ENCODE results near the gene MCTP1. TPM values are rescaled to one million over a fixed set of nuclear protein-coding genes. Genes with fewer than 3 reads are reported as not detected.

MCTP1 gene
- total RNA-seq, 1 experiment from 2014 or later: 5.6 TPM

DNA sequence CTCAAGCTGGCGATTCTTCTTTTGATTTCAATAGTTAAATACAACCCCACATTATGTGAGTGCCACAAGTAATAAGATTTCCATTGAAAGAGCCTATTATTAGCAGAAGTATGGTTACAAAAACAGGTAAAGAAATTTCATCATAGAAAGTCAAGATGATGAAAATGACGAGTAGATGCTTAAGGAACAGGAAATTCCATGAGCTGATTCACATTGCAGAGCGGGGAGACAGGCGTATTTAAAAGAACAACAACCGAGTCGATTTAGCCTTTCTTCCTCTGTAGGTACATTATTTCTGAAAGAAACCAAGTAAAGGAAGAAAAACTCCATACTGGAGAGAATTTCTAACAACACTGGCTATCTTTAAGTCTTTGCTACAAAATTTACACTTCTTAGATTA lies 356.0 kb downstream of the MCTP1 start (continued):
- no peak for TF ChIP-seq MAX (CRISPR knock-in tag; IDR thresholded peaks at IDR 0.05)

GRCh38 chr5:94920570-94920969 lies 364.3 kb downstream of the MCTP1 start:
- H3K36me3 Mint-ChIP-seq: no peaks in the 10 kb centered on the region
- ATAC-seq (no peak), DNase-seq (ENCODE audit: low spot score) (no peak)
- H3K27ac Mint-ChIP-seq: no peak overlapping the region
- peaks cover 9% of the 10 kb centered on the region for H3K4me1 Mint-ChIP-seq
- TF ChIP-seq ETV6 (CRISPR knock-in tag; IDR thresholded peaks at IDR 0.05) (no peak), JAZF1 (CRISPR knock-in tag; IDR thresholded peaks at IDR 0.05) (no peak), HMGXB4 (CRISPR knock-in tag; IDR thresholded peaks at IDR 0.05) (no peak), MYBL2 (CRISPR knock-in tag; IDR thresholded peaks at IDR 0.05) (no peak), JUN (CRISPR knock-in tag; IDR thresholded peaks at IDR 0.05) (no peak), NFYB (CRISPR knock-in tag; conservative IDR thresholded peaks at IDR 0.05; ENCODE audit: low read depth) (no peak), NFE2L1 (CRISPR knock-in tag; IDR thresholded peaks at IDR 0.05) (no peak), CREB1 (CRISPR knock-in tag; IDR thresholded peaks at IDR 0.05) (no peak), SMAD4 (CRISPR knock-in tag; IDR thresholded peaks at IDR 0.05) (no peak), USF2 (CRISPR knock-in tag; IDR thresholded peaks at IDR 0.05) (no peak)
- TF ChIP-seq, protein P1, sequence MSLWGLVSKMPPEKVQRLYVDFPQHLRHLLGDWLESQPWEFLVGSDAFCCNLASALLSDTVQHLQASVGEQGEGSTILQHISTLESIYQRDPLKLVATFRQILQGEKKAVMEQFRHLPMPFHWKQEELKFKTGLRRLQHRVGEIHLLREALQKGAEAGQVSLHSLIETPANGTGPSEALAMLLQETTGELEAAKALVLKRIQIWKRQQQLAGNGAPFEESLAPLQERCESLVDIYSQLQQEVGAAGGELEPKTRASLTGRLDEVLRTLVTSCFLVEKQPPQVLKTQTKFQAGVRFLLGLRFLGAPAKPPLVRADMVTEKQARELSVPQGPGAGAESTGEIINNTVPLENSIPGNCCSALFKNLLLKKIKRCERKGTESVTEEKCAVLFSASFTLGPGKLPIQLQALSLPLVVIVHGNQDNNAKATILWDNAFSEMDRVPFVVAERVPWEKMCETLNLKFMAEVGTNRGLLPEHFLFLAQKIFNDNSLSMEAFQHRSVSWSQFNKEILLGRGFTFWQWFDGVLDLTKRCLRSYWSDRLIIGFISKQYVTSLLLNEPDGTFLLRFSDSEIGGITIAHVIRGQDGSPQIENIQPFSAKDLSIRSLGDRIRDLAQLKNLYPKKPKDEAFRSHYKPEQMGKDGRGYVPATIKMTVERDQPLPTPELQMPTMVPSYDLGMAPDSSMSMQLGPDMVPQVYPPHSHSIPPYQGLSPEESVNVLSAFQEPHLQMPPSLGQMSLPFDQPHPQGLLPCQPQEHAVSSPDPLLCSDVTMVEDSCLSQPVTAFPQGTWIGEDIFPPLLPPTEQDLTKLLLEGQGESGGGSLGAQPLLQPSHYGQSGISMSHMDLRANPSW (CRISPR knock-in tag; conservative IDR thresholded peaks at IDR 0.05; ENCODE audit: low read depth): no peak
- ChIA-PET CTCF (no interaction called here), POLR2A (no interaction called here)
- no peaks in the 10 kb centered on the region for H3K27me3 Mint-ChIP-seq (ENCODE audit: low read depth)
- H3K4me3 Mint-ChIP-seq: no peak overlapping the region
- H3K9me3 Mint-ChIP-seq: 0 out of 2 replicates have a peak, but pooled peaks cover 3% of the 10 kb centered on the region

GRCh38 chr5:94916619-94917018 lies 368.3 kb downstream of the MCTP1 start:
- no peak overlapping the region for H3K4me3 Mint-ChIP-seq
- H3K4me1 Mint-ChIP-seq: peaks cover 4% of the 10 kb centered on the region
- H3K27me3 Mint-ChIP-seq (ENCODE audit: low read depth): no peaks in the 10 kb centered on the region
- CTCF ChIA-PET: no interaction called here
- no peaks in the 10 kb centered on the region for H3K36me3 Mint-ChIP-seq
- POLR2A ChIA-PET: no interaction called here
- DNase-seq (ENCODE audit: low spot score) (no peak), ATAC-seq (no peak)
- TF ChIP-seq JAZF1 (CRISPR knock-in tag; IDR thresholded peaks at IDR 0.05) (no peak), MYBL2 (CRISPR knock-in tag; IDR thresholded peaks at IDR 0.05) (no peak), TEAD1 (CRISPR knock-in tag; IDR thresholded peaks at IDR 0.05) (no peak), GABPB1 (CRISPR knock-in tag; IDR thresholded peaks at IDR 0.05) (no peak), ZNF317 (CRISPR knock-in tag; IDR thresholded peaks at IDR 0.05; ENCODE audit: borderline replicate concordance, low read depth) (no peak)
- TF ChIP-seq, protein P2, sequence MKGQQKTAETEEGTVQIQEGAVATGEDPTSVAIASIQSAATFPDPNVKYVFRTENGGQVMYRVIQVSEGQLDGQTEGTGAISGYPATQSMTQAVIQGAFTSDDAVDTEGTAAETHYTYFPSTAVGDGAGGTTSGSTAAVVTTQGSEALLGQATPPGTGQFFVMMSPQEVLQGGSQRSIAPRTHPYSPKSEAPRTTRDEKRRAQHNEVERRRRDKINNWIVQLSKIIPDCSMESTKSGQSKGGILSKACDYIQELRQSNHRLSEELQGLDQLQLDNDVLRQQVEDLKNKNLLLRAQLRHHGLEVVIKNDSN (CRISPR knock-in tag; IDR thresholded peaks at IDR 0.05): no peak
- H3K9me3 Mint-ChIP-seq: no peaks in the 10 kb centered on the region
- H3K27ac Mint-ChIP-seq: no peak overlapping the region

DNA sequence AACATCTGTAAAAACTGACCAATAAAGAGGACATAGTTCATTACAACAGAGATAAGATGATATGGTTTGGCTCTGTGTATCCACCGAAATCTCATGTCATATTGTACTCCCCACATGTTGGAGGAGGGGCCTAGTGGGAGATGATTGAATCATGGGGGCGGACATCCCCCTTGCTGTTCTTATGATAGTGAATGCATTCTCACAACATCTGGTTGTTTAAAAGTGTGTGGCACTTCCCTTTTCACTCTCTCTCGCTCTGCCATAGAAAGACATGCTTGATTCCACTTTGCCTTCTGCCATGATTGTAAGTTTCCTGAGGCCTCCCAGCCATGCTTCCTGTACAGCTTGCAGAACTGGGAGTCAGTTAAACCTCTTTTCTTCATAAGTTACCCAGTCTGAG lies 373.6 kb downstream of the MCTP1 start:
- ATAC-seq: no peak
- CTCF ChIA-PET: no interaction called here
- no peaks in the 10 kb centered on the region for H3K4me1 Mint-ChIP-seq
- POLR2A ChIA-PET: no interaction called here
- no peaks in the 10 kb centered on the region for H3K36me3 Mint-ChIP-seq
- H3K4me3 Mint-ChIP-seq: no peak overlapping the region
- DNase-seq (ENCODE audit: low spot score): no peak
- H3K27me3 Mint-ChIP-seq (ENCODE audit: low read depth): no peaks in the 10 kb centered on the region
- no peak overlapping the region for H3K27ac Mint-ChIP-seq
- no peaks in the 10 kb centered on the region for H3K9me3 Mint-ChIP-seq
- no peak for TF ChIP-seq ZNF121 (CRISPR knock-in tag; IDR thresholded peaks at IDR 0.05)
- TF ChIP-seq ZNF263 (CRISPR knock-in tag; IDR thresholded peaks at IDR 0.05; ENCODE audit: low read depth): no peak
- no peak for TF ChIP-seq NR2C2 (CRISPR knock-in tag; IDR thresholded peaks at IDR 0.05)
- no peak for TF ChIP-seq HMGXB4 (CRISPR knock-in tag; IDR thresholded peaks at IDR 0.05)
- TF ChIP-seq KAT7 (CRISPR knock-in tag; IDR thresholded peaks at IDR 0.05; ENCODE audit: borderline replicate concordance): no peak
- TF ChIP-seq OVOL2 (CRISPR knock-in tag; IDR thresholded peaks at IDR 0.05; ENCODE audit: borderline replicate concordance): no peak
- TF ChIP-seq FOXP4 (CRISPR knock-in tag; IDR thresholded peaks at IDR 0.05): no peak
- TF ChIP-seq MXD4 (CRISPR knock-in tag; IDR thresholded peaks at IDR 0.05; ENCODE audit: borderline replicate concordance): no peak

Data from WTC11 (cell line).